ENCODE measurements around the gene TTC21A. TPM values are rescaled to one million over a fixed set of nuclear protein-coding genes. Genes with fewer than 3 reads are reported as not detected.

TTC21A gene
- total RNA-seq, 2 donors from 2014 or later, result 0.12 to 1.8 TPM

DNA sequence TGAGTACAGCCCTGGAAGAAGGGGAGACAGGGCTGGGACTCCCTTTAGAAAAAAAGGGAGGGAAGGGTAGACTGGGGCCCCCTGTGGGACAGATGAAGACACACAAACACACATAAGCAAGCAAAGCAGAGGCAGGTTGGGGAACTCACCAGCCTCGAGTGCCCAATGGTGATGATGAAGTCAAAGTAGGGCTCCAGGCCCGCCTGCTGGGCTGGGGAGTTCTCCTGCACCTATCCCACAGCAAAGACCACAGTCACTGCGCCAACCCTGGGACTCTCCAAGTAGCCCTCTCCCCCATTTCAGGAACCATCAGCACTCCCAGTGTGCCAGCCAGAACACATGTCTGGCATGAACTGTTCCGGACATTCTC lies 4.2 kb upstream of the TTC21A start:
- DNase-seq (ENCODE audit: low spot score) (peak; percentile 13), ATAC-seq (no peak)
- no peaks in the 10 kb centered on the region for H3K36me3 Mint-ChIP-seq
- H3K4me1 Mint-ChIP-seq (ENCODE audit: low read depth in 2 of 2), result peaks cover 24 to 28% of the 10 kb centered on the region in 2 donors
- peaks cover 11 to 12% of the 10 kb centered on the region in 2 donors for H3K27me3 Mint-ChIP-seq
- no peak overlapping the region for H3K27ac Mint-ChIP-seq
- no peak overlapping the region for H3K4me3 Mint-ChIP-seq
- no peaks in the 10 kb centered on the region for H3K9me3 Mint-ChIP-seq

- Mint-ChIP-seq H3K27ac (no peak overlapping the region), H3K4me1 (ENCODE audit: low read depth in 2 of 2) (peaks cover 31 to 35% of the 10 kb centered on the region in 2 donors), H3K36me3 (no peaks in the 10 kb centered on the region), H3K27me3 (peaks cover 11 to 12% of the 10 kb centered on the region in 2 donors), H3K9me3 (no peaks in the 10 kb centered on the region), H3K4me3 (no peak overlapping the region)
- no peak for ATAC-seq
- DNase-seq (ENCODE audit: low spot score), result peak; percentile 39
Observed at GRCh38 chr3:39103791-39104552, 3.5 kb upstream of the TTC21A start.

DNA sequence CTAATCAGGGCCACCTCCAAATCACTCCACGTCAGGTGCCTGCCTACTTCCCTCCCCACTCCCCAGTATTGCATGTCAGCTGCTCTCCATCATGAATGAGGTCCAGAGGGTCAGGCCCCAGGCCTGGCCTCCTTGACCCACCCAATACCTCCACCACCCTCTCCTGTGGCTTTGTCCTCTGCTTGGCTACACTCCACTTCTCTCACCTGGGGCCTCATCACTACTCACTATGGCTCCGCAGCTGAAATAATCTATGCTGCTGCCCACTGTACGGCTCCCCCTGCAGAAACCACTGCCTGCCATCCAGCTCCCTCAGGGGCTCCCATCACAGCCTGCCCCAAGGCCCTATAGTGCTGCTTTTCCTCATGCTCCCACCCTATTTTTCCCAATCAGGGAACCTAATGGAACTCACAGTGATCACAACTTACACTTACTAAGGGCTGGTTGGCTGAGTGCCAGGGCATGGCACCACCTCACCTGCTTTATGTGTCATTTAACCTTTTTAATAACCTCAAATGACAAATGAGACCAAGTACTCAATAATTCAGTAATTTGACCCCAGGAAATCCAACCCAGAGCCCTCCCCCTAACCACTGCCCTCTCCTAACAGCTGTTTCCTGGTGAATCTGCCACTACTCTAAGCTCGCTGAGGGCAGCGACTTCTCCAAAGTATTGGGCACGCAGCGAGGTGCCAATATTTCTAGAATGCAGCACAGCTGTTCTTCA lies 2.4 kb upstream of the TTC21A start:
- ATAC-seq, result no peak
- peaks cover 36 to 41% of the 10 kb centered on the region in 2 donors for H3K4me1 Mint-ChIP-seq (ENCODE audit: low read depth in 2 of 2)
- peaks cover 11 to 16% of the 10 kb centered on the region in 2 donors for H3K27me3 Mint-ChIP-seq
- peak overlapping the region; percentile 75 for H3K4me3 Mint-ChIP-seq
- no peaks in the 10 kb centered on the region for H3K9me3 Mint-ChIP-seq
- H3K36me3 Mint-ChIP-seq, result no peaks in the 10 kb centered on the region
- DNase-seq (ENCODE audit: low spot score), result no peak
- peak overlapping the region in 1 of 2 donors; percentile 10 for H3K27ac Mint-ChIP-seq

GRCh38 chr3:39105687-39106063 lies 1.8 kb upstream of the TTC21A start:
- H3K27me3 Mint-ChIP-seq, result peaks cover 11 to 16% of the 10 kb centered on the region in 2 donors
- H3K4me1 Mint-ChIP-seq (ENCODE audit: low read depth in 2 of 2), result peaks cover 36 to 41% of the 10 kb centered on the region in 2 donors
- H3K36me3 Mint-ChIP-seq, result no peaks in the 10 kb centered on the region
- H3K4me3 Mint-ChIP-seq, result peak overlapping the region; percentile 75
- ATAC-seq (no peak), DNase-seq (ENCODE audit: low spot score) (no peak)
- no peaks in the 10 kb centered on the region for H3K9me3 Mint-ChIP-seq
- peak overlapping the region in 1 of 2 donors; percentile 10 for H3K27ac Mint-ChIP-seq

GRCh38 chr3:39106281-39106811 lies 1.1 kb upstream of the TTC21A start:
- peaks cover 11 to 17% of the 10 kb centered on the region in 2 donors for H3K27me3 Mint-ChIP-seq
- ATAC-seq (no peak), DNase-seq (ENCODE audit: low spot score) (no peak)
- peak overlapping the region in 1 of 2 donors; percentile 10 for H3K27ac Mint-ChIP-seq
- H3K36me3 Mint-ChIP-seq, result no peaks in the 10 kb centered on the region
- peak overlapping the region; percentile 75 for H3K4me3 Mint-ChIP-seq
- H3K4me1 Mint-ChIP-seq (ENCODE audit: low read depth in 2 of 2), result peaks cover 36 to 41% of the 10 kb centered on the region in 2 donors
- H3K9me3 Mint-ChIP-seq, result no peaks in the 10 kb centered on the region

GRCh38 chr3:39106851-39107387 lies 561 bp upstream of the TTC21A start:
- peaks cover 36 to 41% of the 10 kb centered on the region in 2 donors for H3K4me1 Mint-ChIP-seq (ENCODE audit: low read depth in 2 of 2)
- peak overlapping the region; percentile 75 for H3K4me3 Mint-ChIP-seq
- DNase-seq (ENCODE audit: low spot score) (no peak), ATAC-seq (peak; percentile 8 to 50)
- no peak overlapping the region for H3K27ac Mint-ChIP-seq
- peaks cover 15 to 23% of the 10 kb centered on the region in 2 donors for H3K27me3 Mint-ChIP-seq
- no peaks in the 10 kb centered on the region for H3K36me3 Mint-ChIP-seq
- no peaks in the 10 kb centered on the region for H3K9me3 Mint-ChIP-seq

DNA sequence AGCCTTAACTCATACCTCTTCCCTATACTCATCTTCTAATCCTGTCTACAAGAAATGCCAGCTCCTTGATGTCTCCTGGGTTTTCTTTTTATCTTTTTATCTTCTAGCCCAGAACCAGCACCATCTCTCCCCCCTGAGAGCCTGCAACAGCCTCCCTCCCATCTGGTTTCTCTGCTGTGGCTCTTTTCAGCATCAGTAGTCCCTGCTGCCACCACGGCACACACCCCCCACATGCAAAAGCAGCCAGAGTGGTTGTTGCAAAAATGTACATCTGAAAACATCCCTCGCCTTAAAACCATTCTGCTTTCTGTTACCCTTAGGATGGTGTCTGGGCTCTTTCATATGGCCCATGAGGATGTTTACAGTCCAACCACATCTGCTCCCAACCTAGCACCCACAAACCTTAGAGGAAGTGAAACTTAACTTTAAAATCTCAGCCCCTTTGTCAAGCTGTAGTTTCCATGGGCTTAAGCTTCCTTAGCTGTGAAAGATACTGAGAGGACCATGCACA lies 775 bp downstream of the TTC21A start:
- peak; percentile 62 for DNase-seq (ENCODE audit: low spot score)
- Mint-ChIP-seq H3K27me3 (peaks cover 17 to 25% of the 10 kb centered on the region in 2 donors), H3K4me3 (peak overlapping the region; percentile 94), H3K36me3 (no peaks in the 10 kb centered on the region), H3K9me3 (no peaks in the 10 kb centered on the region), H3K27ac (peak overlapping the region; percentile 15 to 20), H3K4me1 (ENCODE audit: low read depth in 2 of 2) (peaks cover 36 to 41% of the 10 kb centered on the region in 2 donors)
- peak; percentile 75 to 79 for ATAC-seq

- Mint-ChIP-seq H3K9me3 (no peaks in the 10 kb centered on the region), H3K27me3 (peaks cover 17 to 25% of the 10 kb centered on the region in 2 donors), H3K36me3 (no peaks in the 10 kb centered on the region), H3K27ac (peak overlapping the region in 1 of 2 donors; percentile 15), H3K4me3 (peak overlapping the region; percentile 94), H3K4me1 (ENCODE audit: low read depth in 2 of 2) (peaks cover 36 to 41% of the 10 kb centered on the region in 2 donors)
- no peak for ATAC-seq
- peak; percentile 23 for DNase-seq (ENCODE audit: low spot score)
Observed at GRCh38 chr3:39109086-39109485, 1.6 kb downstream of the TTC21A start.

- no peaks in the 10 kb centered on the region for H3K36me3 Mint-ChIP-seq
- DNase-seq (ENCODE audit: low spot score) (peak; percentile 34), ATAC-seq (no peak)
- H3K4me3 Mint-ChIP-seq, result no peak overlapping the region
- peaks cover 17 to 25% of the 10 kb centered on the region in 2 donors for H3K27me3 Mint-ChIP-seq
- peaks cover 34 to 38% of the 10 kb centered on the region in 2 donors for H3K4me1 Mint-ChIP-seq (ENCODE audit: low read depth in 2 of 2)
- no peak overlapping the region for H3K27ac Mint-ChIP-seq
- no peaks in the 10 kb centered on the region for H3K9me3 Mint-ChIP-seq
Observed at GRCh38 chr3:39110041-39110639, 2.7 kb downstream of the TTC21A start.

GRCh38 chr3:39112113-39112512 lies 4.6 kb downstream of the TTC21A start:
- H3K4me3 Mint-ChIP-seq, result no peak overlapping the region
- peaks cover 6 to 13% of the 10 kb centered on the region in 2 donors for H3K27me3 Mint-ChIP-seq
- H3K9me3 Mint-ChIP-seq, result no peaks in the 10 kb centered on the region
- no peak overlapping the region for H3K27ac Mint-ChIP-seq
- peak; percentile 26 for DNase-seq (ENCODE audit: low spot score)
- no peaks in the 10 kb centered on the region for H3K36me3 Mint-ChIP-seq
- no peak for ATAC-seq
- peaks cover 20 to 21% of the 10 kb centered on the region in 2 donors for H3K4me1 Mint-ChIP-seq (ENCODE audit: low read depth in 2 of 2)

DNA sequence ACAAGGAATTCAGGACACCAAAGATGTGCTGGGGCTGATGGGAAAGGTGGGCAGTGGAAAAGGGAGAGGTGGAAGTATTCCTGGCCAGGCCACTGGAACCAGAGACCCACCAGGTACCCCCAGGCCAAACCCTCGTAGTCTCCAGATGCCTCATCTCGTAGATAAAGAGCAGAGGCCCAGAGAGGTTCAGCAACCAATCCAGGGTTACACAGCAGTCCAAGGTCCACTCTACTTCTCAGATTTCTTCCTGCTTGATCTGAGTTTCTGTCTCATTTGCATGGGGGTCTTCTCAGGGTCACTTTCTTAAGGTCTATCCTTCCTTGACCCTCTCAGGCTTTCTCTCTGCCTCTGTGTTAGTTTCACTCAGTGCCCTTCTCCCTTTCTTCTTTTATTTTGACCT lies 5.1 kb downstream of the TTC21A start:
- H3K36me3 Mint-ChIP-seq, result no peaks in the 10 kb centered on the region
- H3K27ac Mint-ChIP-seq, result no peak overlapping the region
- H3K9me3 Mint-ChIP-seq, result no peaks in the 10 kb centered on the region
- no peak overlapping the region for H3K4me3 Mint-ChIP-seq
- H3K27me3 Mint-ChIP-seq, result peaks cover 6 to 13% of the 10 kb centered on the region in 2 donors
- H3K4me1 Mint-ChIP-seq (ENCODE audit: low read depth in 2 of 2), result peaks cover 20% of the 10 kb centered on the region in 2 donors
- DNase-seq (ENCODE audit: low spot score) (no peak), ATAC-seq (no peak)

GRCh38 chr3:39113291-39113690 lies 5.8 kb downstream of the TTC21A start:
- no peaks in the 10 kb centered on the region for H3K36me3 Mint-ChIP-seq
- ATAC-seq (no peak), DNase-seq (ENCODE audit: low spot score) (peak; percentile 41)
- H3K27me3 Mint-ChIP-seq, result peaks cover 6 to 15% of the 10 kb centered on the region in 2 donors
- no peaks in the 10 kb centered on the region for H3K9me3 Mint-ChIP-seq
- H3K27ac Mint-ChIP-seq, result no peak overlapping the region
- no peak overlapping the region for H3K4me3 Mint-ChIP-seq
- peaks cover 13% of the 10 kb centered on the region in 2 donors for H3K4me1 Mint-ChIP-seq (ENCODE audit: low read depth in 2 of 2)

DNA sequence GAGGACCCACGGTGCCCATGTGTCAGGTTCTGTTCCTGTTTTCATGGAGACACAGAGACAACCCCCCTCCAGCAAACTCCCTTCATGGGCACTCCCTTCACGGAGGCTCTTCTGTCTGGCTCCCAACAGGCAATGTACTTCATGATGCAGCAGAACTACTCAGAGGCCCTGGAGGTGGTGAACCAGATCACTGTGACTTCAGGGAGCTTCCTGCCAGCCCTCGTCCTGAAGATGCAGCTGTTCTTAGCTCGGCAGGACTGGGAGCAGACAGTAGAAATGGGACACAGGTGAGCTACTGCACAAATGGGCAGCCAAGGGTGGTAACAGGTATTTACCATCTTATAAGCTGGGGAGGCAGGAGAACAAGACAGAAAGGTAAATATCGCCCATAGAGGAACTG lies 7.0 kb downstream of the TTC21A start:
- no peak overlapping the region for H3K4me3 Mint-ChIP-seq
- H3K9me3 Mint-ChIP-seq, result no peaks in the 10 kb centered on the region
- peaks cover 6 to 15% of the 10 kb centered on the region in 2 donors for H3K27me3 Mint-ChIP-seq
- peaks cover under 1% of the 10 kb centered on the region in 2 donors for H3K4me1 Mint-ChIP-seq (ENCODE audit: low read depth in 2 of 2)
- no peaks in the 10 kb centered on the region for H3K36me3 Mint-ChIP-seq
- ATAC-seq (no peak), DNase-seq (ENCODE audit: low spot score) (peak; percentile 1)
- no peak overlapping the region for H3K27ac Mint-ChIP-seq
